Measurements from ENCODE around the gene WEE2.
"Not testable (repeated sequence)": the region's sequence is repeated elsewhere in the genome, so short reads cannot be mapped to it uniquely, and the experiment has no call there.

Gene WEE2

DNA sequence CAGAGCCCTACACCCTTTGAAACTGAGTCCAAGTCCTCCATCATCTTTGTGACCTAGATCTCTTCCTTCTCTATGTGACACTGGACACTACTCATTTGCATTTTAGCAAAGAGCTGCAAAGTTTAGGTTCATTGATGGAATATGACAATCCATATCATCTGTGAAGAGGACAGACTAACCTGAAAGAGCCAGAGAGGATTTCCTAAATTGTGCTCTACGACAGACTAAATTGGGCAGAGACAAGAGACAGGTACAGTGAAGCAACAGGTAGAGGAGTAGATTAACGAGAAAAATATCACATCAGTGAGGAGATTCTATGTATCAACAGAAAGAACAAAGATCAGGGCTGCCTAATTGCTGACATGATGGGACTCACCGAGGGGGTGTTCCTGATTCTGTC, 55.6 kb downstream of the WEE2 start, which contains the start of gene TAS2R3:
TAS2R3 (plus strand) TSS at position 301 of the 400 bp plus-strand sequence; CDS start at position 363, 62 bp downstream.
- Histone ChIP-seq H3K27me3 (ENCODE audit: insufficient read depth, low read length, poor library complexity) (no peaks in the 10 kb centered on the region), H3K4me1 (ENCODE audit: insufficient read depth, low read length) (no peaks in the 10 kb centered on the region), H4K20me1 (ENCODE audit: insufficient read depth, low read length) (no peaks in the 10 kb centered on the region), H3K9ac (ENCODE audit: low read depth, low read length) (no peak within 1 kb of the TSS), H3K4me3 (ENCODE audit: low read depth in 1 of 2, low read length in 2 of 2) (no peak within 1 kb of the TSS), H3K9me3 (ENCODE audit: insufficient read depth, low read length, severe bottlenecking) (no peaks in the 10 kb centered on the region), H3K27ac (ENCODE audit: low read length) (no peak within 1 kb of the TSS), H3K36me3 (ENCODE audit: insufficient read depth, low read length) (peaks cover 49% of the 10 kb centered on the region), H3K4me2 (ENCODE audit: insufficient read depth, low read length) (no peak within 1 kb of the TSS), H2AFZ (ENCODE audit: low read depth, low read length) (no peak within 1 kb of the TSS), H3K79me2 (ENCODE audit: insufficient read depth, low read length) (no peaks in the 10 kb centered on the region)
- DNase-seq (no peak), ATAC-seq (ENCODE audit: insufficient read depth, low read depth) (no peak)
- no peak for TF ChIP-seq EZH2 (IDR thresholded peaks at IDR 0.05; ENCODE audit: borderline replicate concordance, low read depth, low read length, severe bottlenecking)

DNA sequence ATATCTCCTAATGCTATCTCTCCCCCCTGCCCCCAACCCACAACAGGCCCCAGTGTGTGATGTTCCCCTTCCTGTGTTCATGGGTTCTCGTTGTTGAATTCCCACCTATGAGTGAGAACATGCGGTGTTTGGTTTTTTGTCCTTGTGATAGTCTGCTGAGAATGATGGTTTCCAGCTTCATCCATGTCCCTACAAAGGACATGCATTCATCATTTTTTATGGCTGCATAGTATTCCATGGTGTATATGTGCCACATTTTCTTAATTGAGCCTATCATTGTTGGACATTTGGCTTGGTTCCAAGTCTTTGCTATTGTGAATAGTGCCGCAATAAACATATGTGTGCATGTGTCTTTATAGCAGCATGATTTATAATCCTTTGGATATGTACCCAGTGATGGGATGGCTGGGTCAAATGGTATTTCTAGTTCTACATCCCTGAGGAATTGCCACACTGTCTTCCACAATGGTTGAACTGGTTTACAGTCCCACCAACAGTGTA, 62.0 kb downstream of the WEE2 start:
- not testable (repeated sequence) for H3K4me2 ChIP-seq (ENCODE audit: insufficient read depth, low read length); ATAC-seq (ENCODE audit: insufficient read depth, low read depth); H3K79me2 ChIP-seq (ENCODE audit: insufficient read depth, low read length); H3K27ac ChIP-seq (ENCODE audit: low read length); H4K20me1 ChIP-seq (ENCODE audit: insufficient read depth, low read length); H3K9ac ChIP-seq (ENCODE audit: low read depth, low read length); H3K9me3 ChIP-seq (ENCODE audit: insufficient read depth, low read length, severe bottlenecking); H3K4me1 ChIP-seq (ENCODE audit: insufficient read depth, low read length); H3K4me3 ChIP-seq (ENCODE audit: low read depth in 1 of 2, low read length in 2 of 2); H3K36me3 ChIP-seq (ENCODE audit: insufficient read depth, low read length); H3K27me3 ChIP-seq (ENCODE audit: insufficient read depth, low read length, poor library complexity); H2AFZ ChIP-seq (ENCODE audit: low read depth, low read length); DNase-seq

DNA sequence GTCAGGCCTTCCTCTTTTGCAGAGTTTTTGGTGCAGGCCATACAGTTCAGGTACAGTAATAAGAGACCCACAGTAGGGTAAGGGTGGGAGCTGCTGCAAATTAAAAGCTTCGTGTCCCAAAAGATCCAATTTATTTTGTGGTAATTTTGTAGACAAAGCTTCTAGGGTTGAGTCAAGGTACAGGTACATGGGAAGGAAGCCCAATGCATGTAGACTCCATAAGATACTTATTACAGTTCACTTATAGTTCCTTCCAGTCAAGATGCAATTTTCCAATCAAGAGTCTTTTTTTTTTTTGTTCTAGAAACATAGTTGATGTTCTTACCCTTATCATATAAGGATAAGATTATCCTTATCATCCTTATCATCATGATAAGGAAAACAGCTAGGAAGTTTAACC, 68.2 kb downstream of the WEE2 start, which contains the start of gene TAS2R4:
TAS2R4 (plus strand) TSS at position 301 of the 400 bp plus-strand sequence. CDS start 1,815 bp downstream, outside the sequence.
- no peak for ATAC-seq (ENCODE audit: insufficient read depth, low read depth)
- TF ChIP-seq, protein P1, sequence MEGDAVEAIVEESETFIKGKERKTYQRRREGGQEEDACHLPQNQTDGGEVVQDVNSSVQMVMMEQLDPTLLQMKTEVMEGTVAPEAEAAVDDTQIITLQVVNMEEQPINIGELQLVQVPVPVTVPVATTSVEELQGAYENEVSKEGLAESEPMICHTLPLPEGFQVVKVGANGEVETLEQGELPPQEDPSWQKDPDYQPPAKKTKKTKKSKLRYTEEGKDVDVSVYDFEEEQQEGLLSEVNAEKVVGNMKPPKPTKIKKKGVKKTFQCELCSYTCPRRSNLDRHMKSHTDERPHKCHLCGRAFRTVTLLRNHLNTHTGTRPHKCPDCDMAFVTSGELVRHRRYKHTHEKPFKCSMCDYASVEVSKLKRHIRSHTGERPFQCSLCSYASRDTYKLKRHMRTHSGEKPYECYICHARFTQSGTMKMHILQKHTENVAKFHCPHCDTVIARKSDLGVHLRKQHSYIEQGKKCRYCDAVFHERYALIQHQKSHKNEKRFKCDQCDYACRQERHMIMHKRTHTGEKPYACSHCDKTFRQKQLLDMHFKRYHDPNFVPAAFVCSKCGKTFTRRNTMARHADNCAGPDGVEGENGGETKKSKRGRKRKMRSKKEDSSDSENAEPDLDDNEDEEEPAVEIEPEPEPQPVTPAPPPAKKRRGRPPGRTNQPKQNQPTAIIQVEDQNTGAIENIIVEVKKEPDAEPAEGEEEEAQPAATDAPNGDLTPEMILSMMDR (IDR thresholded peaks at IDR 0.05; ENCODE audit: borderline replicate concordance, extremely low read depth, low read length, poor library complexity, severe bottlenecking), result no peak
- no peak for TF ChIP-seq EZH2 (IDR thresholded peaks at IDR 0.05; ENCODE audit: borderline replicate concordance, low read depth, low read length, severe bottlenecking)

More for the DNA sequence above, 68.2 kb downstream of the WEE2 start, which contains the start of gene TAS2R4:
- Histone ChIP-seq H3K4me1 (ENCODE audit: insufficient read depth, low read length) (no peaks in the 10 kb centered on the region), H3K4me3 (ENCODE audit: low read depth in 1 of 2, low read length in 2 of 2) (no peak within 1 kb of the TSS), H3K36me3 (ENCODE audit: insufficient read depth, low read length) (peaks cover 24% of the 10 kb centered on the region), H3K9ac (ENCODE audit: low read depth, low read length) (no peak within 1 kb of the TSS), H3K4me2 (ENCODE audit: insufficient read depth, low read length) (no peak within 1 kb of the TSS), H3K79me2 (ENCODE audit: insufficient read depth, low read length) (no peaks in the 10 kb centered on the region), H4K20me1 (ENCODE audit: insufficient read depth, low read length) (no peaks in the 10 kb centered on the region), H3K27ac (ENCODE audit: low read length) (no peak within 1 kb of the TSS), H2AFZ (ENCODE audit: low read depth, low read length) (no peak within 1 kb of the TSS), H3K9me3 (ENCODE audit: insufficient read depth, low read length, severe bottlenecking) (peaks cover 5% of the 10 kb centered on the region), H3K27me3 (ENCODE audit: insufficient read depth, low read length, poor library complexity) (no peaks in the 10 kb centered on the region)
- DNase-seq, result no peak

Data from DND-41 (cell line).